Central memory CD4-positive, alpha-beta T cell (primary cell): ENCODE data around the gene LGALS12.

Experiments used
- DNase-seq: peaks from one replicate; pipeline ENCODE4 v3.0.0; 2022
- total RNA-seq, 3 experiments: gene quantifications; one replicate each; lab custom pipeline; 2026; lab: John Stamatoyannopoulos, UW

The LGALS12 gene
- total RNA-seq: 0 reads per million in 3 experiments

- no peak for DNase-seq
Measured at GRCh38 chr11:63505857-63506528, at the start of gene LGALS12. LGALS12 (plus strand) TSS chr11:63506084; CDS start chr11:63506459, 375 bp downstream.

- DNase-seq: no peak
Measured at GRCh38 chr11:63459586-63459985, 46.3 kb upstream of the LGALS12 start.

- no peak for DNase-seq
Measured at GRCh38 chr11:63462137-63462536, 43.7 kb upstream of the LGALS12 start.

GRCh38 chr11:63470311-63470710, 35.6 kb upstream of the LGALS12 start:
- no peak for DNase-seq

- DNase-seq: no peak
Measured at GRCh38 chr11:63472372-63472771, 33.5 kb upstream of the LGALS12 start.

GRCh38 chr11:63476618-63477017, 29.3 kb upstream of the LGALS12 start:
- DNase-seq: no peak

GRCh38 chr11:63478896-63479295, 27.0 kb upstream of the LGALS12 start:
- peak; percentile 61 for DNase-seq

- no peak for DNase-seq
Measured at GRCh38 chr11:63480039-63480438, 25.8 kb upstream of the LGALS12 start.

- no peak for DNase-seq
Measured at GRCh38 chr11:63485777-63486176, 20.1 kb upstream of the LGALS12 start.

GRCh38 chr11:63488789-63489188, 17.1 kb upstream of the LGALS12 start:
- DNase-seq: no peak

- DNase-seq: no peak
Measured at GRCh38 chr11:63489879-63490278, 16.0 kb upstream of the LGALS12 start.

- DNase-seq: no peak
Measured at GRCh38 chr11:63490551-63491239, 15.2 kb upstream of the LGALS12 start, which contains the start of gene PLAAT5. PLAAT5 (minus strand) TSS chr11:63491167; CDS start chr11:63491034, 133 bp downstream.

GRCh38 chr11:63491240-63491587, 14.7 kb upstream of the LGALS12 start:
- no peak for DNase-seq

GRCh38 chr11:63491636-63492372, 14.1 kb upstream of the LGALS12 start:
- peak; percentile 4 for DNase-seq

GRCh38 chr11:63492441-63492840, 13.4 kb upstream of the LGALS12 start:
- DNase-seq: no peak

GRCh38 chr11:63493127-63493526, 12.8 kb upstream of the LGALS12 start:
- no peak for DNase-seq

GRCh38 chr11:63494975-63495374, 10.9 kb upstream of the LGALS12 start:
- no peak for DNase-seq

GRCh38 chr11:63499874-63500273, 6.0 kb upstream of the LGALS12 start:
- DNase-seq: no peak

- no peak for DNase-seq
Measured at GRCh38 chr11:63501236-63501635, 4.6 kb upstream of the LGALS12 start.

GRCh38 chr11:63502252-63502820, 3.5 kb upstream of the LGALS12 start:
- no peak for DNase-seq

GRCh38 chr11:63503492-63503891, 2.4 kb upstream of the LGALS12 start:
- no peak for DNase-seq

GRCh38 chr11:63504054-63504453, 1.8 kb upstream of the LGALS12 start:
- no peak for DNase-seq

- no peak for DNase-seq
Measured at GRCh38 chr11:63504933-63505586, 824 bp upstream of the LGALS12 start.
